Keratinocyte (primary cell): ENCODE data around the gene TMEM106B.

Experiments used
- CTCF ChIP-seq, 3 experiments: IDR thresholded peaks in 1 of 3; conservative IDR thresholded peaks in 1 of 3; optimal IDR thresholded peaks in 1 of 3; 2 replicates in 2 of 3; 3 replicates in 1 of 3; pipeline versions ENCODE3 to v1.5.1; 2011; ENCODE audit warnings: low read length in 3 of 3, mild to moderate bottlenecking in 3 of 3, moderate library complexity in 2 of 3, control low read depth in 1 of 3, inconsistent platforms in 1 of 3; ENCODE audit not compliant: insufficient read depth in 2 of 3; ENCODE audit errors: extremely low read depth in 1 of 3
- EZH2 ChIP-seq: IDR thresholded peaks from one replicate; pipeline ENCODE4 v1.6.1; 2012; ENCODE audit warnings: inconsistent platforms, mild to moderate bottlenecking, low read length, moderate library complexity

DNA sequence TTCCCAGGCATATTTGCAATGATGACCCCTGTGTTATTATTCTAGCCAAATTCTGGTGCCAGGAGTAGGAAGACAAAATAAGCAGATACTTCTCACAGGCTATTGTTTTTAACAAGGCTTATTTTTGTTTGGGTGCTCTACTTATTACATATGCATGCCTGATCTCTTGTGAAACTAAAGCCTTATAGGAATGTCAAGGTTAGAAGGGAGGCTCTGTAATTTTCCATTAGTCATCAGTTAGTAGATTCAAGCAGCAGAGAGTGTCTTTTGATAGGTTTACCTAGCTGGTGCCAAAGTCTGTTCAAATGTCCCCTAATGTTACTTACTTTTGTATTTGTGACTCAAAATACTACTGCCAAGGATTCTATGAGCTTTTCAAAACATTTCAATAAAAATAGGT lies 11.7 kb upstream of the TMEM106B start:
- TF ChIP-seq CTCF (optimal IDR thresholded peaks at IDR 0.05 in 1 of 3, IDR thresholded peaks at IDR 0.05 in 1 of 3, conservative IDR thresholded peaks at IDR 0.05 in 1 of 3; ENCODE audit: extremely low read depth in 1 of 3, insufficient read depth in 2 of 3, low read length in 3 of 3) (no peak), EZH2 (no peak)
